IPS-15b (cell line): ENCODE data around the gene TOMM40.
"Not testable (repeated sequence)": the region's sequence is repeated elsewhere in the genome, so short reads cannot be mapped to it uniquely, and the experiment has no call there.

ENCODE experiments used
- H3K27me3 ChIP-seq: one replicate; pipeline ENCODE4 v1.6.1; 2013; ENCODE audit warnings: low read length; ENCODE audit not compliant: control insufficient read depth, insufficient read depth
- H3K36me3 ChIP-seq: one replicate; pipeline ENCODE4 v1.6.1; 2013; ENCODE audit warnings: low read length; ENCODE audit not compliant: control insufficient read depth, insufficient read depth
- H3K4me1 ChIP-seq: one replicate; pipeline ENCODE4 v1.6.1; 2013; ENCODE audit warnings: mild to moderate bottlenecking, low read length; ENCODE audit not compliant: control insufficient read depth, insufficient read depth
- H3K4me3 ChIP-seq: one replicate; pipeline ENCODE4 v1.5.1; 2013; ENCODE audit warnings: low read depth, low read length
- H3K9ac ChIP-seq: one replicate; pipeline ENCODE4 v1.6.1; 2013; ENCODE audit warnings: low read depth, mild to moderate bottlenecking, low read length
- H3K9me3 ChIP-seq: one replicate; pipeline ENCODE4 v1.6.1; 2013; ENCODE audit warnings: mild to moderate bottlenecking, low read length; ENCODE audit not compliant: control insufficient read depth, insufficient read depth

Gene TOMM40

DNA sequence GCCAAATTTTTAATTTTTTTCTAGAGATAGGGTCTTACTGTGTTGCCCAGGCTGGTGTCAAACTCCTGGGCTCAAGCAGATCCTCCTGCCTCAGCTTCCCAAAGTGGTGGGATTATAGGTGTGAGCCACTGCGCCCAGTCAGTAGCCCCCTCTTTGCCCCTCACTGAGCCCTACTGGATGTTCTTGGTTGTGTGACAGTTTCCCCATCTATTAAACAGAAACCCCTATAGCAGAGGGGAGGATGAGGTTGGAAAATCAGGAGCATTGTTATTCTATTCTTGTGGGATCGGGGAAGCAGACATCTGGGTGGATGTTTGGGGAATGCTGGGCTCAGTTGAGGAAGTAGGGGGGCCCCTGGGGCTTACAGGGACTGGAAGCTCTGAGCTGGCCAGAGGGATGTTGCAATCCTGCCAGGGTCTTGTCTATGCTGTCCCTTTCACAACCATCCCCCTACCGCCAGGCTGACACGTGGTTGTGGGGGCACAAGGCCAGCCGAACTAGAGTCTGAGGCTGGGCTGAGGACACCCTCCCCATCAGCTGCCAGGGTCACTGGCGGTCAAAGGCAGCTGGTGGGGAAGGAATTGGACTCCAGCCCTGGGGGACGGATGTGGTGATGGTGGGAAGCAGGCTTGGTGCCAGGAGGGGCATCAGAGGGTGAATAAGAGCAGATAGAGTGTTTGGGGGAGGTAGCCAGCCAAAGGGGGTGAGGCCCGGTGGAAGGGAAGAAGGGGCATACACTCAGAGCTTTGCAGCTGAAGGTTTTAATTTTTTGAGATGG, 34.2 kb downstream of the TOMM40 start:
- H3K4me1 ChIP-seq, result no peaks in the 10 kb centered on the region
- no peaks in the 10 kb centered on the region for H3K36me3 ChIP-seq
- no peak overlapping the region for H3K9ac ChIP-seq

DNA sequence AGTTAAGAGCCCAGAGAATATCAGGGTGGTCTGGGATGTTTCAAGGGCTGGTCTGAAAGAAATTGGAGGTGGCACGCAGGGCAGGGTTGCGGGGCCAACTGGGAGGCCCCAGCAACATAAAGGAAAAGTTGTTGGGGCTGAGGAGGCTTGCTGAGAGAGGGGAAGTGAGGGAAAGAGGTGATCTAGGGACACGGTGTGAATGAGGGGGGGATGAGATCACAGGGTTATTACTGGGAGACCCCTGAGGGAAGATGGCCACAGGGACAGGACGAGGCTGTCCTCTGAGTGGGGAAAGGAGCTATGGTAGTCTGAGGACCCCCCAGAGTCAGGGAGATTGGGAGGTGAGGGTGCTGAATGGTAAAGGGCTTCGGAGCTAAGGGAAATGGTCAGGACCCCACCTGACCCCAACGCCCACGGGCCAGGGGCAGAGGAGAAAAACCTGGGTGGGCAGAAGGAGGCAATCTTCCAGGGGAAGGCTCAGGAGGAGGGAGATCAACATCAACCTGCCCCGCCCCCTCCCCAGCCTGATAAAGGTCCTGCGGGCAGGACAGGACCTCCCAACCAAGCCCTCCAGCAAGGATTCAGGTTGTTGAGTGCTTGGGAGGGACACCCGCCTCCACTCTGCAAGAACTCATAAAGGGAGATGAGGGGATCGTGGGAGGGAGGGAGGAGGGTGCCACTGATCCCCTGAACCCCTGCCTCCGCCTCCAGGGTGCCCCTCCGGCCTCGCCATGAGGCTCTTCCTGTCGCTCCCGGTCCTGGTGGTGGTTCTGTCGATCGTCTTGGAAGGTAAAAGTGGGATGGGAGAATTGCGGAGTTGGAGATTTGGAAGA, 35.4 kb downstream of the TOMM40 start:
- not testable (repeated sequence) for H3K27me3 ChIP-seq, H3K4me1 ChIP-seq, H3K9me3 ChIP-seq, H3K9ac ChIP-seq, H3K36me3 ChIP-seq
- H3K4me3 ChIP-seq, result peak overlapping the region; percentile 37

More for the DNA sequence above, 34.2 kb downstream of the TOMM40 start:
- Histone ChIP-seq H3K27me3 (no peaks in the 10 kb centered on the region), H3K4me3 (no peak overlapping the region), H3K9me3 (no peaks in the 10 kb centered on the region)

DNA sequence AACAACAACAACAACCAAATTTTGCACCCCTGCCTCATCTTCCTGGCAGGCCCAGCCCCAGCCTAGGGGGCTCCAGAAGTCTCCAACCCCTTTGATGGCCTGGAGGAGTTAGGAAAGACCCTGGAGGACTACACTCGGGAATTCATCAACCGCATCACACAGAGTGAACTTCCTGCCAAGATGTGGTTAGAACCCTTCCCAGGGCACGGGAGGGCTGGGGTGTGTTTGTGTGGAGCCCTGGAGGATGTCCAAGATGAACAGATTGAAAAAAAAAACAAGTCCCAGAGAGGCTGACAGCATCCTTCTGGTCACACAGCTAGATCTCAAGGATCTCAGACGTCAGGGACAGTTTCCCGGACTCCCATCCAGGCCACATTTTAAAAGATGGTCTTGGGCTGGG, 36.7 kb downstream of the TOMM40 start:
- Histone ChIP-seq H3K27me3 (no peaks in the 10 kb centered on the region), H3K4me1 (no peaks in the 10 kb centered on the region), H3K9ac (no peak overlapping the region), H3K4me3 (no peak overlapping the region), H3K9me3 (no peaks in the 10 kb centered on the region), H3K36me3 (no peaks in the 10 kb centered on the region)

DNA sequence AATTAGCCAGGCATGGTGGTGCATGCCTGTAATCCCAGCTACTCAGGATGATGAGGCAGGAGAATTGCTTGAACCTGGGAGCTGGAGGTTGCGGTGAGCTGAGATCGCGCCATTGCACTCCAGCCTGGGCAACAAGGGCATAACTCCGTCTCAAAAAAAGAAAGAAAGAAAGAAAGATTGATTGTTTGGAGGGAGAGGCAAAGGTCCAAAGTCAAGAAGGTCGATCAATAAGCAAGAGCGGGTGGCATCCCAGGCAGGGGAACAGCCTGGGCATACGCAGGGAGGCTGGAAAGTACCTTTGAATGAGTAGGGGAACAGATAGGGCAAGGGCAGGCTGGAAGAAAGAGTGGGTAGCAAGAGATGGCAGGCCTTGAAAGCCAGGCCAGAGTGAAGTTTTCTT, 39.0 kb downstream of the TOMM40 start:
- H3K9ac ChIP-seq, result no peak overlapping the region
- no peaks in the 10 kb centered on the region for H3K36me3 ChIP-seq
- no peaks in the 10 kb centered on the region for H3K9me3 ChIP-seq
- no peak overlapping the region for H3K4me3 ChIP-seq
- no peaks in the 10 kb centered on the region for H3K27me3 ChIP-seq
- no peaks in the 10 kb centered on the region for H3K4me1 ChIP-seq

DNA sequence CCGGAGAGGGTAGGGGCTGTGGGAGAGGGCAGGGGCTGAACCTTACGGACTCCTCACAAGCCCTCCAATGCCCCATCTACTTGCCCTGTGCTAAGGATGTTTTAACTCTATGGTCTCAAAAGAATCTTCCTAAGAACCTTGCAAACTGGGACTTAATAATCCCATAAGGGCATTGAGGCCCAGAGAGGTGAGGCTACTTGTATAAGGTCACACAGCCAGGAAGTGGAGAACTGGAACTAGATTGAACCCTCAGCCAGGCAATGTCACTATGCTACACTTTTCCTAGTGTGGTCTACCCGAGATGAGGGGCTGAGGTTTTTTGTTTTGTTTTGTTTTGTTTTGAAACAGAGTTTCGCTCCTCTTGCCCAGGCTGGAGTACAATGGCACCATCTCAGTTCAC, 40.5 kb downstream of the TOMM40 start:
- no peaks in the 10 kb centered on the region for H3K9me3 ChIP-seq
- no peak overlapping the region for H3K9ac ChIP-seq
- no peaks in the 10 kb centered on the region for H3K27me3 ChIP-seq
- no peak overlapping the region for H3K4me3 ChIP-seq
- no peaks in the 10 kb centered on the region for H3K4me1 ChIP-seq
- no peaks in the 10 kb centered on the region for H3K36me3 ChIP-seq

DNA sequence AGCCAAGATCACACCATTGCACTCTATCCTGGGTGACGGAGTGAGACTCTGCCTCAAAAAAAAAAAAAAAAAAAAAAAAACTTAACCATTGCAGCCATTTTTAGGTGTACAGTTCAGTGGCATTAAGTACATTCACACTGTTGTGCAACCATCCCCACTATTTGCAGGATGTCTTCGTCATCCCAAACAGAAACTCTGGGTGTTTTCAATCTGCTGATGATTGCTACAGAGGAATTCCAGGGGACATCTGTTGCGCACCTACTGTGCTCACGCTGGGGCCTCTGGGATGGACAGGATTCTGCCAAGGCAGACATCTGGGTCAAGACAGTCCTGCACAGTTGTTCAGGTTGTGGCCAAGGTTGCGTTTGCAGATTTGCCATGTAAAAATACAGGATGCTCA, 48.6 kb downstream of the TOMM40 start:
- H3K4me3 ChIP-seq, result no peak overlapping the region
- no peaks in the 10 kb centered on the region for H3K9me3 ChIP-seq
- H3K9ac ChIP-seq, result no peak overlapping the region
- H3K27me3 ChIP-seq, result no peaks in the 10 kb centered on the region
- H3K4me1 ChIP-seq, result no peaks in the 10 kb centered on the region
- H3K36me3 ChIP-seq, result no peaks in the 10 kb centered on the region

DNA sequence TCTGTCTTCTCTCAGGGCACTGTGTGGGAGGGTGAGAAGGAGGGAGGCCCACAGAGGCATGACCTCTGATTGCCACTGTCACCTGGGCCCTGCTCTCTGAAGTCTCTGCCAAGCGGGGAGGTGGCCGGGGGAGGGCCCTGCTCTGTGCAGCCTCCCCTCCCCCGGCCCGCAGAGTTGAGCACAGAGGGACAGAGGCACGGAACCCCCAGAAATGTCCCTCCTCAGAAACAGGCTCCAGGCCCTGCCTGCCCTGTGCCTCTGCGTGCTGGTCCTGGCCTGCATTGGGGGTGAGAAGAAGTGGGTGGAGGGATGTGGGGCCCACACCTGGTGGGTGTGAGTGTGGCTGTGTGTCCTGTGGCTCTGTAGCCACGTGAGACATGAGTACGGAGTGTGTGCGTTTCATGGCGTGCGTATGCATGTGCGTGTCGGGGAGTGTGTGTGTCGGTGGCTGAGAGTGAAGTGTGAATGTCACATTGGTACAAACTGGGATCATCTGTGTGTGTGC, 51.1 kb downstream of the TOMM40 start, which contains the start of gene APOC4:
TSS of gene APOC4 (plus strand) at position 171 of the 505 bp plus-strand sequence. CDS start at position 212, 41 bp downstream.
- Histone ChIP-seq H3K4me1 (no peaks in the 10 kb centered on the region), H3K9ac (no peak within 1 kb of the TSS), H3K27me3 (no peaks in the 10 kb centered on the region), H3K4me3 (no peak within 1 kb of the TSS), H3K36me3 (no peaks in the 10 kb centered on the region), H3K9me3 (no peaks in the 10 kb centered on the region)

DNA sequence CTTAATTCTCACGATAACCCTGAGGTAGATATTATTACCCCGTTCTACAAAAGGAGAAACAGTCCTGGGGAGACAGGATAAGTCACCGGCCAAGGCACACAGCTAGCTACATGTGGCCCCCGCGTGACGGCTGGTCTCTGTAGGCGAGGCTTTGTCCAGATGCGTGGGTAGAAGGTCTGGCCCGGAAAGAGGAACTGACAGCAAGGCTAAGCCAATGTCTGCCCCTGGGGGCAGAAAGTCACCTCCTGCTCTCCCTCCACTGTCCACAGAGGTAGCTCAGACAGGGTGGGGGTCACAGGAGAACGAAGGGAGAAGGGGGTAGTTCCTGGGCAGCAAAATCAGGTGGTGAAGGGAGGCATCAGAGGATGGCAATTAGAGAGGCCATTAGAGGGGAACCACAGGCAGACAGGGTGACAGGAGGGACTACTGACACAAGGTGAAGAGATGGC, 52.8 kb downstream of the TOMM40 start:
- Histone ChIP-seq H3K4me3 (no peak overlapping the region), H3K9ac (no peak overlapping the region), H3K4me1 (no peaks in the 10 kb centered on the region), H3K36me3 (no peaks in the 10 kb centered on the region), H3K9me3 (no peaks in the 10 kb centered on the region), H3K27me3 (no peaks in the 10 kb centered on the region)

DNA sequence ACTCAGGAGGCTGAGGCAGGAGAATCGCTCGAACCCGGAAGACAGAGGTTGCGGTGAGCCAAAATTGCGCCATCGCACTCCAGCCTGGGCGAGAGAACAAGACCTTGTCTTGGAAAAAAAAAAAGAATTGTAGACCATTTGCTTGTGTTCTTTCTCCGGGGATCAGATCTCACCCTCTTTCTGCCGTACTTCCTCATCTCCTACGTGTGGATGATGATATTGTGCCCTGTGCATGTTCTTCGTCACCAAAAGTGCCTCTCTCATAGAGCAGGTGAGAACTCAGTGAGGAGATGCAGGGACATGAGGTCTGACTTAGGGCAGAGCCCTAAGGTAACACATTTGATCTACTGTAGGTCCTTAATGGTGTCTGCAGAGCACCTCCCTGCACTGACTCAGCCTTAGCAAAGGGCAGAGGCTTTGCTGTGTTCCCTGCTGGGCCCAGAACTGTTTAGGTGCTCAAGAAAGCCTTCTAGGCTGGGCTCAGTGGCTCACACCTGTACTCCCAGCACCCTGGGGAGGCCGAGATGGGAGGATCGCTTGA, 56.1 kb downstream of the TOMM40 start:
- Histone ChIP-seq H3K9ac (peak overlapping the region; percentile 37), H3K27me3 (no peaks in the 10 kb centered on the region), H3K9me3 (no peaks in the 10 kb centered on the region), H3K36me3 (no peaks in the 10 kb centered on the region), H3K4me3 (no peak overlapping the region), H3K4me1 (no peaks in the 10 kb centered on the region)

DNA sequence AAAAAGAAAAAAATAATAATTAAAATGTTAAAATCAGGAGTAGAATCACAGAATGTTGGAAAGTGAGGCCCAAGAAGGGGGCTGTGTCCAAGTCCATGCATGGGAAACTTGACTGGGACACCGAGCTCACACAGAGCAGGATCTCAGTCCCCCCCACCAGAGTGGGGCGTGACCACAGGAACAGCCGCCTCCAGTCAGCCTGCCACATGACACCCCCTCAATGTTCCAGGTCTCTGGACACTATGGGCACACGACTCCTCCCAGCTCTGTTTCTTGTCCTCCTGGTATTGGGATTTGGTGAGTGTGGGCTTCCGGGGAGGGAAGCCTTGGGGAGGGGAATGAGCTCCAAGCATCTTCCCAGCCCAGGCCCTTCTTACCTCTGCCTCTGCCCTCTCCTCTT, 57.2 kb downstream of the TOMM40 start:
- no peaks in the 10 kb centered on the region for H3K27me3 ChIP-seq
- no peaks in the 10 kb centered on the region for H3K36me3 ChIP-seq
- H3K4me3 ChIP-seq, result no peak overlapping the region
- H3K9me3 ChIP-seq, result no peaks in the 10 kb centered on the region
- no peaks in the 10 kb centered on the region for H3K4me1 ChIP-seq
- no peak overlapping the region for H3K9ac ChIP-seq

DNA sequence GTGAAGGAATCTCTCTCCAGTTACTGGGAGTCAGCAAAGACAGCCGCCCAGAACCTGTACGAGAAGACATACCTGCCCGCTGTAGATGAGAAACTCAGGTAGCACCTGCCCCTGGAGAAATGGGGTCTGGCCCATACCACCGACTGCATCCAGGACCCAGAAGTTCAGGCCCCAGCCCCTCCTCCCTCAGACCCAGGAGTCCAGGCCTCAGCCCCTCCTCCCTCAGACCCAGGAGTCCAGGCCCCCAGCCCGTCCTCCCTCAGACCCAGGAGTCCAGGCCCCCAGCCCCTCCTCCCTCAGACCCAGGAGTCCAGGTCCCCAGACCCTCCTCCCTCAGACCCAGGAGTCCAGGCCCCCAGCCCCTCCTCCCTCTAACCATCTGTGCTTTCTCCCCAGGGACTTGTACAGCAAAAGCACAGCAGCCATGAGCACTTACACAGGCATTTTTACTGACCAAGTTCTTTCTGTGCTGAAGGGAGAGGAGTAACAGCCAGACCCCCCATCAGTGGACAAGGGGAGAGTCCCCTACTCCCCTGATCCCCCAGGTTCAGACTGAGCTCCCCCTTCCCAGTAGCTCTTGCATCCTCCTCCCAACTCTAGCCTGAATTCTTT, 57.8 kb downstream of the TOMM40 start:
- Histone ChIP-seq H3K4me1 (no peaks in the 10 kb centered on the region), H3K4me3 (no peak overlapping the region), H3K9me3 (no peaks in the 10 kb centered on the region), H3K9ac (no peak overlapping the region), H3K27me3 (no peaks in the 10 kb centered on the region), H3K36me3 (no peaks in the 10 kb centered on the region)
